HFFc6 (cell line): ENCODE data around the gene CACNA1F. TPM values are rescaled to one million over a fixed set of nuclear protein-coding genes. Genes with fewer than 3 reads are reported as not detected.

ENCODE experiments used
- DNase-seq: peaks from one replicate; pipeline ENCODE4 v3.0.0-alpha.2; 2018
- H3K27ac Mint-ChIP-seq: 2 replicates; pipeline ENCODE4 v1.8.0; 2020; ENCODE audit warnings: mild to moderate bottlenecking, mixed read lengths
- H3K27me3 Mint-ChIP-seq: 2 replicates; pipeline ENCODE4 v1.8.0; 2021; ENCODE audit warnings: mild to moderate bottlenecking, moderate library complexity, mixed read lengths; ENCODE audit not compliant: insufficient read depth
- H3K36me3 Mint-ChIP-seq: 2 replicates; pipeline ENCODE4 v1.8.0; 2021; ENCODE audit warnings: low read depth, mixed read lengths
- H3K4me1 Mint-ChIP-seq: 2 replicates; pipeline ENCODE4 v1.8.0; 2020; ENCODE audit warnings: low read depth, mixed read lengths
- H3K4me3 Mint-ChIP-seq: 2 replicates; pipeline ENCODE4 v1.8.0; 2020; ENCODE audit warnings: mild to moderate bottlenecking, moderate library complexity, mixed read lengths
- H3K9me3 Mint-ChIP-seq: 2 replicates; pipeline ENCODE4 v1.8.0; 2020; ENCODE audit warnings: mild to moderate bottlenecking, mixed read lengths
- total RNA-seq, 6 experiments: library from RNA; stranded (reverse); fragmentation: NEBNext Ultra II Directional; extraction: Animal tissue kit (Norgen Biotek cat#: 25700); gene quantifications; 2 replicates in 1 of 6; 3 replicates in 5 of 6; pipeline ENCODE4 v1.2.3, GENCODE V29; 2021
- TF ChIP-seq, protein P1 (sequence below): fragments of 200-600 bp; sonication (generic); IDR thresholded peaks from 2 replicates; pipeline ENCODE4 v1.5.0; 2021; ENCODE audit warnings: antibody characterized with exemption, mild to moderate bottlenecking

CACNA1F gene
- total RNA-seq, 6 experiments from 2014 or later, result not detected

DNA sequence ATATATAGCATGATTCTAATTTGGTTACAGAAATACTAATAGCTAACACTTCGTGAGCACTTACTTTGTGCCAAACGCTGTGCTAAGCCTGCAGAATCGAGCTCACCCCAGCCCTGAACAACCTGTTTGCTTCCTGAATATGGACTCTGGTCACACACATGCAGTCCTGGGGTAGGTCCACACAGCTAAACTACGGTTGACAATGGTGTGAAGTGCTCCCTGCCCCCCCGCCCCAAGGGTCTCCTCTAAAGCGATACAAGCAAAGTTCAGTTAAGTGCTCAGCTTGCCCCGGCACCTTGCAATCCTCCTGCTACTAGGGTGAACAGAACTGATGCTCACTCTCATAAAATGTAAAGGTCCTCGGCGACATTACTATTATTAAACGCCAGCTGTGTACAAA lies 30.5 kb upstream of the CACNA1F start:
- Mint-ChIP-seq H3K27me3 (peaks cover 11% of the 10 kb centered on the region), H3K4me3 (no peak overlapping the region), H3K36me3 (no peaks in the 10 kb centered on the region), H3K9me3 (no peaks in the 10 kb centered on the region), H3K4me1 (peaks cover 11% of the 10 kb centered on the region), H3K27ac (no peak overlapping the region)
- TF ChIP-seq, protein P1, sequence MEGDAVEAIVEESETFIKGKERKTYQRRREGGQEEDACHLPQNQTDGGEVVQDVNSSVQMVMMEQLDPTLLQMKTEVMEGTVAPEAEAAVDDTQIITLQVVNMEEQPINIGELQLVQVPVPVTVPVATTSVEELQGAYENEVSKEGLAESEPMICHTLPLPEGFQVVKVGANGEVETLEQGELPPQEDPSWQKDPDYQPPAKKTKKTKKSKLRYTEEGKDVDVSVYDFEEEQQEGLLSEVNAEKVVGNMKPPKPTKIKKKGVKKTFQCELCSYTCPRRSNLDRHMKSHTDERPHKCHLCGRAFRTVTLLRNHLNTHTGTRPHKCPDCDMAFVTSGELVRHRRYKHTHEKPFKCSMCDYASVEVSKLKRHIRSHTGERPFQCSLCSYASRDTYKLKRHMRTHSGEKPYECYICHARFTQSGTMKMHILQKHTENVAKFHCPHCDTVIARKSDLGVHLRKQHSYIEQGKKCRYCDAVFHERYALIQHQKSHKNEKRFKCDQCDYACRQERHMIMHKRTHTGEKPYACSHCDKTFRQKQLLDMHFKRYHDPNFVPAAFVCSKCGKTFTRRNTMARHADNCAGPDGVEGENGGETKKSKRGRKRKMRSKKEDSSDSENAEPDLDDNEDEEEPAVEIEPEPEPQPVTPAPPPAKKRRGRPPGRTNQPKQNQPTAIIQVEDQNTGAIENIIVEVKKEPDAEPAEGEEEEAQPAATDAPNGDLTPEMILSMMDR, result no peak
- no peak for DNase-seq

DNA sequence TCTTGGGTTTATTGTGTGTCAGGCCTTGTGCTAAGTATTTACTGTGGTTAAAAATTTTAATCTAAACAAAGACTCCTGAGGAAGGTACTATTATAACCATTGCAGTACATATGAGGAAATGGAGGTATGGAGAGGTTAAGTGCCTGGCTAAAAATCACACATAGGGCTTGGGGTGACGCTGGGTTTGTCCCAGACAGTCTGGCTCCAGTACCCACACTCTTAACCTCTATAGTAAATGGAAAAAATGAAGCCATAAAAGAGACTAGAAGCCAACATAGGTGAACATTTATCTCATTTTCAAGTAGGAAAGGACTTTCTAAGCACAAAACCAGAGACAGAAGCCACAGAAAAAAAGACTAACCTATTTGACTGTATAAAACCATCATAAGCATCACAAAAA lies 29.5 kb upstream of the CACNA1F start:
- Mint-ChIP-seq H3K9me3 (no peaks in the 10 kb centered on the region), H3K4me1 (peaks cover 1% of the 10 kb centered on the region; the same call in 1 of the 2 replicates), H3K27me3 (peaks cover 11% of the 10 kb centered on the region), H3K36me3 (no peaks in the 10 kb centered on the region), H3K27ac (no peak overlapping the region), H3K4me3 (no peak overlapping the region)
- no peak for DNase-seq
- TF ChIP-seq, protein P1, result no peak

DNA sequence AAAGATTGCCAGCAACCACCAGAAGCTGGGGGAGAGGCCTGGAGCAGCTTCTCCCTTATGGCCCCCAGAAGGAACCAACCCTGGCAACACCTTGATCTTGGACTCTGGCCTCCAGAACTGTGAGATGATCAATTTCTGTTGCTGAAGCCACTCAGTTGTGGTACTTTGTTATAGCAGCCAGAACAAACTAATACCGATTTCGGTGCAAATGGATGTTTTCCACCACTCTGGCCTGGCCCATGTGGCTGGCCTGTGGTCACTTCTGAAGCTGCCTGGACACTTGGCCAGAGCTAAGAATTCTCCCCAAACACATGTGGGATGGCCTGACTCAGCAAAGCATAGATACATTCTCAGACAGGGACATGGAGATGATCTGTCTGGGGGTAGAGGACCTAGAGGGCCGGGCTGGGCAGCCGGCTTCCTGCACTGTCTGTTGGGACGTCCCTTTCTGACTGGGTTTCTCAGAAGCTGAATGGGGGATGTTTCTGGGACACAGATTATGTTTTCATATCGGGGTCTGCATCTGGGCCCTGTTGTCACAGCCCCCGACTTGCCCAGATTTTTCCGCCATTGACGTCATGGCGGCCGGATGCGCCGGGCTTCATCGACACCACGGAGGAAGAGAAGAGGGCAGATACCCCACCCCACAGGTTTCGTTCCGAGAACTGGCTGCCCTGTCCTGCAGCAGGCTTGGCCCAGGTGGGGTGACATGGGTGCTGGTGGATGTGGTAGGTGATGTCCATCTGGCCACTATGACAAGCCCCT lies 27.3 kb upstream of the CACNA1F start:
- no peaks in the 10 kb centered on the region for H3K9me3 Mint-ChIP-seq
- no peaks in the 10 kb centered on the region for H3K36me3 Mint-ChIP-seq

DNA sequence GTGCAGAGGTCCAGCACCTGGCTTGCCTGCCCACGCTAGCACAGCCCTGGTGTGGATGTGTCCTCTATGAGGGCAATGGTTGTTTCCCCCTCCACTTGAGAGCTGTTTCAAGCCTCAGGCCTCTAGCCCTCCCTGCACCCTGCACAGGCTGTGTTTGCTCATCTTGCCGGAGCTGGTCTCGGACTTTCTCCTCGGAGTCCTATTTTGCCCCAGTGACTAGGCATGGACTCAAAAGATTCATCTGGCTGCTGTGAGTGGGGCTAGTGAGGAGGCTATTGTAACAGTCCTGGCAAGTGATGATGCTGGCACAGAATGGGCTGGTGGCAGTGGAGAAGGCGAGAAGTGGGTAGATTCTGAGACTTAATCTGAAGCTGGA lies 25.6 kb upstream of the CACNA1F start:
- no peaks in the 10 kb centered on the region for H3K36me3 Mint-ChIP-seq
- no peak for DNase-seq
- H3K27me3 Mint-ChIP-seq, result peaks cover 5% of the 10 kb centered on the region
- H3K9me3 Mint-ChIP-seq, result no peaks in the 10 kb centered on the region
- TF ChIP-seq, protein P1, result no peak
- no peak overlapping the region for H3K27ac Mint-ChIP-seq
- no peak overlapping the region for H3K4me3 Mint-ChIP-seq
- H3K4me1 Mint-ChIP-seq, result no peaks in the 10 kb centered on the region

More for the DNA sequence above, 27.3 kb upstream of the CACNA1F start:
- no peaks in the 10 kb centered on the region for H3K4me1 Mint-ChIP-seq
- no peak overlapping the region for H3K4me3 Mint-ChIP-seq
- TF ChIP-seq, protein P1, result no peak
- H3K27me3 Mint-ChIP-seq, result peaks cover 10% of the 10 kb centered on the region
- DNase-seq, result no peak
- H3K27ac Mint-ChIP-seq, result no peak overlapping the region

DNA sequence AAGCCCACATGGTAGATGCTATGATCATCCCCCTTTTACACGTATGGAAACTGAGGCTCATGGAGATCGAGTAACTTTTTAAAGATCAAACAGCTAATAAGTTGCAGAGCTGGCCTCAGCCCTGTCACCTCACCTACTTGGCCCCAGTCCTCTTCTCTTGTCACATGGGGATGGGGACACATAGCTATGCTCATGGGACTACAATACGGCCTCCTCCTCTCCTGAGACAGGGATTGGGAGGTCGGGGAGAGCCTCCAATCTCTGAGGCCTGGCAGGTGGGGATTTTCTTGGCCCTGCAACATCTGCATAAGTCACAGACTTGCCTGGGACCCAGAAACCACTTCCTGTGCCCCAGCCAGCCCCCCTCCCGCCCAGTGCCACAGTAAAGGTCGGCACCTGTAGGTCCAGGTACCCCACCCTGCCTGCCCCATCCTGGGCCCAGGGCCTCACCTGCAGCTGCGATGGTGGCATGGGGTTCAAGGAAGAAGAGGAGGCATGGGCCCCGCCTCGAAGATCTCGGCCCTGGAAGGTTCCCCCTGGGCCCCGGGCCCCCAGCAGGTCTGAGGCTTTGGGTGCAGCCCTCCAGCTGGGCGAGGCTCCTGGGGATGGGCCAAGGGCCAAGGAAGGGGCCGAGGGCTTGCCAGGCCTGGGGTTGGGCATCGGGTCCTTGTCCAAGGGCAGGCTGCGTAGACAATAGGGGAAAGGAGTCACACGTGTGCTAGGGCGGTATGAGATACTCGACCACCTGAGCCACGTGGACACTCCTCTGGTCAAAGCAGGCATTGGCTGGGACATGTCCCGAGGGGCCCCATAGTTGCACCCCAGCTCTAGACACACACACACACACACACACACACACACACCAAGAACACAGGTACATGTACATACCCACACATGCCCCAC lies 25.0 kb upstream of the CACNA1F start:
- no peaks in the 10 kb centered on the region for H3K9me3 Mint-ChIP-seq
- TF ChIP-seq, protein P1, result no peak
- DNase-seq, result no peak
- H3K4me1 Mint-ChIP-seq, result no peaks in the 10 kb centered on the region
- no peak overlapping the region for H3K4me3 Mint-ChIP-seq
- H3K27ac Mint-ChIP-seq, result no peak overlapping the region
- peaks cover 5% of the 10 kb centered on the region for H3K27me3 Mint-ChIP-seq
- H3K36me3 Mint-ChIP-seq, result no peaks in the 10 kb centered on the region
